ENCODE results near the gene MSX2. TPM values are rescaled to one million over a fixed set of nuclear protein-coding genes. Genes with fewer than 3 reads are reported as not detected.
A peak's percentile ranks its signal among the peaks of the same experiment; 100 is the strongest.

Gene MSX2
- total RNA-seq, 1 experiment from 2014 or later: 4.9 TPM

DNA sequence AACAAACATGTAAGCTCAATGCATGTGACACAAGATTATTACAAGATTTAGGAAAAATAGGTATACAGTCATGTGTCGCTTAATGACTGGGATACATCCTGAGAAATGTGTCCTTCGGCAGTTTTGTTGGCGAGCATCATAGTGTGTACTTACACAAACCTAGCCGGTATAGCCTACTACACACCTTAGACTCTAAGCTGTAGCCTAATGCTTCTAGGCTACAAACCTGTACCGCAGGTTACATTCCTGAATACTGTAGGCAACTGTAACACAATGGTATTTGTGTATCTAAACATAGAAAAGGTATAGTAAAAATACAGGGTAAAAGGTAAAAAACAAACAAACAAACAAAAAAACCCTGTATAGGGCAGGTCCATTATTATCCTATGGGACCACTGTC is 27.7 kb downstream of the MSX2 start:
- no peak for ATAC-seq

DNA sequence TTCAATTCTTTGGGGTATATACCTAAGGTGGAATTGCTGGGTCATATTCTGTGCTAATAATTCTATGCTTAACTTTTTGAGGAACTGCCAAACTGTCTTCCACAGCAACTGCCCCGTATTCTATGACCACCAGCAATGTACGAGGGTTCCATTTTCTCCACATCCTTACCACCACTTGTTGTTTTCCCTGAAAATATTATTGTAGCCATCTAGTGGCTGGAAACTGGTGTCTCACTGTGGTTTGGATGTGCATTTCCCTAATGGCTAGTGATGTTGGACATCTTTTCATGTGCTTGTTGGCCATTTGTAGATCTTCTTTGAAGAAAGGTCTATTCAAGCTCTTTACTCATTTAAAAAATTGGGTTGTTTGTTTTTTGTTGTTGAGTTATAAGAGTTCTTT is 30.7 kb downstream of the MSX2 start:
- Histone ChIP-seq H3K79me2 (ENCODE audit: low read length) (no peaks in the 10 kb centered on the region), H3K4me2 (ENCODE audit: low read length) (no peak overlapping the region), H3K27ac (ENCODE audit: low read length) (no peak overlapping the region), H4K20me1 (ENCODE audit: low read length) (no peaks in the 10 kb centered on the region), H3K27me3 (ENCODE audit: low read length) (peaks cover 23% of the 10 kb centered on the region), H3K9me3 (ENCODE audit: low read length) (no peaks in the 10 kb centered on the region), H3K4me3 (ENCODE audit: low read length) (no peak overlapping the region), H3K36me3 (ENCODE audit: low read depth, low read length) (no peaks in the 10 kb centered on the region), H3K4me1 (ENCODE audit: insufficient read depth, low read length) (no peaks in the 10 kb centered on the region), H2AFZ (ENCODE audit: low read length) (no peak overlapping the region), H3K9me2 (replicated peaks; ENCODE audit: low read length) (no peaks in the 10 kb centered on the region), H3F3A (ENCODE audit: low read length, unreplicated experiment) (no peaks in the 10 kb centered on the region), H3K9ac (ENCODE audit: low read length) (no peak overlapping the region)
- ChIA-PET CTCF (no interaction called here), POLR2A (ENCODE audit: unreplicated experiment) (no interaction called here)
- DNase-seq (peak; percentile 29), ATAC-seq (no peak)
- intact Hi-C loops (cut with micrococcal nuclease): no loop called here
- TF ChIP-seq, protein P1, sequence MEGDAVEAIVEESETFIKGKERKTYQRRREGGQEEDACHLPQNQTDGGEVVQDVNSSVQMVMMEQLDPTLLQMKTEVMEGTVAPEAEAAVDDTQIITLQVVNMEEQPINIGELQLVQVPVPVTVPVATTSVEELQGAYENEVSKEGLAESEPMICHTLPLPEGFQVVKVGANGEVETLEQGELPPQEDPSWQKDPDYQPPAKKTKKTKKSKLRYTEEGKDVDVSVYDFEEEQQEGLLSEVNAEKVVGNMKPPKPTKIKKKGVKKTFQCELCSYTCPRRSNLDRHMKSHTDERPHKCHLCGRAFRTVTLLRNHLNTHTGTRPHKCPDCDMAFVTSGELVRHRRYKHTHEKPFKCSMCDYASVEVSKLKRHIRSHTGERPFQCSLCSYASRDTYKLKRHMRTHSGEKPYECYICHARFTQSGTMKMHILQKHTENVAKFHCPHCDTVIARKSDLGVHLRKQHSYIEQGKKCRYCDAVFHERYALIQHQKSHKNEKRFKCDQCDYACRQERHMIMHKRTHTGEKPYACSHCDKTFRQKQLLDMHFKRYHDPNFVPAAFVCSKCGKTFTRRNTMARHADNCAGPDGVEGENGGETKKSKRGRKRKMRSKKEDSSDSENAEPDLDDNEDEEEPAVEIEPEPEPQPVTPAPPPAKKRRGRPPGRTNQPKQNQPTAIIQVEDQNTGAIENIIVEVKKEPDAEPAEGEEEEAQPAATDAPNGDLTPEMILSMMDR (conservative IDR thresholded peaks at IDR 0.05; ENCODE audit: low read depth, low read length): peak; percentile 56
- TF ChIP-seq EZH2 (IDR thresholded peaks at IDR 0.05; ENCODE audit: low read length, unreplicated experiment): no peak
- no TSS peak for BruUV-seq (replicated peaks)

More for the DNA sequence above, 27.7 kb downstream of the MSX2 start:
- CTCF ChIA-PET: no interaction called here
- intact Hi-C loops (cut with micrococcal nuclease): no loop called here
- Histone ChIP-seq H3K27ac (ENCODE audit: low read length) (no peak overlapping the region), H3K9ac (ENCODE audit: low read length) (no peak overlapping the region), H3K4me1 (ENCODE audit: insufficient read depth, low read length) (no peaks in the 10 kb centered on the region), H2AFZ (ENCODE audit: low read length) (no peak overlapping the region), H4K20me1 (ENCODE audit: low read length) (no peaks in the 10 kb centered on the region), H3K9me3 (ENCODE audit: low read length) (no peaks in the 10 kb centered on the region), H3K4me2 (ENCODE audit: low read length) (no peak overlapping the region), H3K27me3 (ENCODE audit: low read length) (peaks cover 43% of the 10 kb centered on the region), H3F3A (ENCODE audit: low read length, unreplicated experiment) (no peaks in the 10 kb centered on the region), H3K36me3 (ENCODE audit: low read depth, low read length) (no peaks in the 10 kb centered on the region), H3K9me2 (replicated peaks; ENCODE audit: low read length) (no peaks in the 10 kb centered on the region), H3K4me3 (ENCODE audit: low read length) (no peak overlapping the region), H3K79me2 (ENCODE audit: low read length) (no peaks in the 10 kb centered on the region)
- TF ChIP-seq, protein P1 (conservative IDR thresholded peaks at IDR 0.05; ENCODE audit: low read depth, low read length): no peak
- TF ChIP-seq EZH2phosphoT487 (IDR thresholded peaks at IDR 0.05; ENCODE audit: borderline replicate concordance, low read length) (no peak), EZH2 (IDR thresholded peaks at IDR 0.05; ENCODE audit: low read length, unreplicated experiment) (no peak)
- no peak for DNase-seq
- BruUV-seq (replicated peaks): no TSS peak
- POLR2A ChIA-PET (ENCODE audit: unreplicated experiment): interaction anchor here (0.6 kb wide), 1 partner anchor 57 kb away, joined by 3 read pairs; no protein-coding TSS in a partner anchor

DNA sequence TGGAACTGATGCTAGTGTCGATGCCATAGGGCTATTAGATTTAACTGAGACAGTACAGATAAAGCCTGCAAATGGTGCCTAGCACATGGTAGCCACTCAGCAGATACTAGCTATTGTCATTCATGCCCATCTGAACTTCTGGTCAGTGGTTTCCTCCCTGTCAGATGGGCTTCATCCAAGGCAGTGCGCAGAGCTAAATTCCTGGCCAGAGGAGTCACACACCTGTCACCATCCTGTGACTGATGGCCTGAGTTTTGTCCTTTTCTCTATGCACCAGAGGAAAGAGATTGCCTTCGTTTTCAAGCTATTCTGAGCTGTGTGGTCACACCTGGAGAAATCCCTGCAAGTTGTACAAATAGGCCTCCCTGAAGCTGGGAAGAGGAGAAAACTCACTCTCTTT is 34.7 kb downstream of the MSX2 start:
- H3K27me3 ChIP-seq (ENCODE audit: low read length): peaks cover 6% of the 10 kb centered on the region; the same call in 1 of the 2 replicates
- BruUV-seq (replicated peaks): no TSS peak
- H3K79me2 ChIP-seq (ENCODE audit: low read length): no peaks in the 10 kb centered on the region
- H3K4me2 ChIP-seq (ENCODE audit: low read length): no peak overlapping the region
- H3F3A ChIP-seq (ENCODE audit: low read length, unreplicated experiment): no peaks in the 10 kb centered on the region
- TF ChIP-seq, protein P1 (conservative IDR thresholded peaks at IDR 0.05; ENCODE audit: low read depth, low read length): no peak
- TF ChIP-seq EZH2 (IDR thresholded peaks at IDR 0.05; ENCODE audit: low read length, unreplicated experiment): no peak
- TF ChIP-seq EZH2phosphoT487 (IDR thresholded peaks at IDR 0.05; ENCODE audit: borderline replicate concordance, low read length): no peak
- no peaks in the 10 kb centered on the region for H3K9me2 ChIP-seq (replicated peaks; ENCODE audit: low read length)
- intact Hi-C loops (cut with micrococcal nuclease): no loop called here
- ChIA-PET CTCF (no interaction called here), POLR2A (ENCODE audit: unreplicated experiment) (no interaction called here)
- no peak overlapping the region for H3K4me3 ChIP-seq (ENCODE audit: low read length)
- no peak overlapping the region for H3K27ac ChIP-seq (ENCODE audit: low read length)
- H3K36me3 ChIP-seq (ENCODE audit: low read depth, low read length): no peaks in the 10 kb centered on the region
- H2AFZ ChIP-seq (ENCODE audit: low read length): no peak overlapping the region
- DNase-seq (peak; percentile 6), ATAC-seq (no peak)
- H4K20me1 ChIP-seq (ENCODE audit: low read length): no peaks in the 10 kb centered on the region
- no peaks in the 10 kb centered on the region for H3K9me3 ChIP-seq (ENCODE audit: low read length)
- H3K9ac ChIP-seq (ENCODE audit: low read length): no peak overlapping the region
- no peaks in the 10 kb centered on the region for H3K4me1 ChIP-seq (ENCODE audit: insufficient read depth, low read length)
